Measurements from ENCODE around the gene ESYT2.

The ESYT2 gene

GRCh38 chr7:158825628-158826289 lies 3.5 kb downstream of the ESYT2 start:
- FAIRE-seq, result no peak

- no peak for FAIRE-seq
Measured at GRCh38 chr7:158824028-158824427, 5.3 kb downstream of the ESYT2 start.

GRCh38 chr7:158821171-158822031 lies 7.9 kb downstream of the ESYT2 start:
- no peak for FAIRE-seq

GRCh38 chr7:158820656-158821055 lies 8.7 kb downstream of the ESYT2 start:
- no peak for FAIRE-seq

GRCh38 chr7:158819571-158820203 lies 9.6 kb downstream of the ESYT2 start:
- no peak for FAIRE-seq

GRCh38 chr7:158818325-158819213 lies 10.7 kb downstream of the ESYT2 start:
- no peak for FAIRE-seq

- no peak for FAIRE-seq
Measured at GRCh38 chr7:158816995-158817394, 12.3 kb downstream of the ESYT2 start.

GRCh38 chr7:158816271-158816670 lies 13.0 kb downstream of the ESYT2 start:
- no peak for FAIRE-seq

- no peak for FAIRE-seq
Measured at GRCh38 chr7:158815800-158816128, 13.5 kb downstream of the ESYT2 start.

GRCh38 chr7:158815083-158815799 lies 14.1 kb downstream of the ESYT2 start:
- no peak for FAIRE-seq

- FAIRE-seq, result no peak
Measured at GRCh38 chr7:158814637-158815036, 14.7 kb downstream of the ESYT2 start.

- no peak for FAIRE-seq
Measured at GRCh38 chr7:158812684-158813083, 16.6 kb downstream of the ESYT2 start.

- no peak for FAIRE-seq
Measured at GRCh38 chr7:158811894-158812293, 17.4 kb downstream of the ESYT2 start.

- FAIRE-seq, result no peak
Measured at GRCh38 chr7:158811461-158811860, 17.8 kb downstream of the ESYT2 start.

GRCh38 chr7:158810846-158811245 lies 18.5 kb downstream of the ESYT2 start:
- no peak for FAIRE-seq

GRCh38 chr7:158809596-158809995 lies 19.7 kb downstream of the ESYT2 start:
- no peak for FAIRE-seq

- no peak for FAIRE-seq
Measured at GRCh38 chr7:158808126-158808525, 21.2 kb downstream of the ESYT2 start.

- FAIRE-seq, result no peak
Measured at GRCh38 chr7:158805937-158806336, 23.4 kb downstream of the ESYT2 start.

GRCh38 chr7:158805414-158805813 lies 23.9 kb downstream of the ESYT2 start:
- no peak for FAIRE-seq

- FAIRE-seq, result no peak
Measured at GRCh38 chr7:158804335-158804734, 25.0 kb downstream of the ESYT2 start.

GRCh38 chr7:158803367-158803969 lies 25.8 kb downstream of the ESYT2 start:
- no peak for FAIRE-seq
